GM12891 (cell line): Measurements from ENCODE around the gene CCDC6.

Source experiments
- POLR2A ChIP-seq: IDR thresholded peaks from 2 replicates; pipeline ENCODE4 v1.6.1; 2011; ENCODE audit warnings: low read depth, low read length, control low read depth
- POLR2AphosphoS5 ChIP-seq: IDR thresholded peaks from 2 replicates; pipeline ENCODE4 v1.6.1; 2011; ENCODE audit warnings: low read depth, low read length, control low read depth
- POU2F2 ChIP-seq: IDR thresholded peaks from 2 replicates; pipeline ENCODE4 v1.6.1; 2011; ENCODE audit warnings: low read depth, mild to moderate bottlenecking, control low read depth, low read length, moderate library complexity
- SPI1 ChIP-seq: IDR thresholded peaks from 2 replicates; pipeline ENCODE4 v1.6.1; 2011; ENCODE audit warnings: low read depth, low read length, control low read depth
- TAF1 ChIP-seq: IDR thresholded peaks from 2 replicates; pipeline ENCODE4 v1.6.1; 2011; ENCODE audit warnings: low read depth, low read length, control low read depth

- TF ChIP-seq POLR2AphosphoS5 (no peak), POLR2A (no peak), SPI1 (no peak), TAF1 (no peak), POU2F2 (no peak)
These were observed 93.7 kb downstream of the CCDC6 start for GRCh38 chr10:59812519-59813122.
